Fibroblast of lung (primary cell): ENCODE measurements around the gene CCDC6. TPM values are rescaled to one million over a fixed set of nuclear protein-coding genes. Genes with fewer than 3 reads are reported as not detected.

Source experiments
- DNase-seq, 2 donors: peaks; one replicate each; pipeline versions ENCODE4 v3.0.0 to v3.0.0-alpha.2; 2010; ENCODE audit warnings: low read depth in 2 of 2
- H2AFZ ChIP-seq: 2 replicates; pipeline ENCODE4 v1.5.1; 2012; ENCODE audit warnings: low read length, control low read depth, inconsistent platforms
- H3K27ac ChIP-seq: 2 replicates; pipeline ENCODE4 v1.5.1; 2011; ENCODE audit warnings: low read length, control low read depth; ENCODE audit not compliant: insufficient read depth
- H3K27me3 ChIP-seq: 2 replicates; pipeline ENCODE4 v1.5.1; 2011; ENCODE audit warnings: mild to moderate bottlenecking, low read length; ENCODE audit not compliant: control insufficient read depth, insufficient read depth
- H3K36me3 ChIP-seq: 2 replicates; pipeline ENCODE4 v1.5.1; 2011; ENCODE audit warnings: low read length; ENCODE audit not compliant: control insufficient read depth, insufficient read depth
- H3K4me1 ChIP-seq: 2 replicates; pipeline ENCODE4 v1.5.1; 2011; ENCODE audit warnings: low read length; ENCODE audit not compliant: control insufficient read depth, insufficient read depth; ENCODE audit errors: extremely low read depth
- H3K4me2 ChIP-seq: 2 replicates; pipeline ENCODE4 v1.5.1; 2011; ENCODE audit warnings: low read length, control low read depth; ENCODE audit not compliant: insufficient read depth; ENCODE audit errors: extremely low read depth
- H3K4me3 ChIP-seq, 4 experiments: fragments of 200-600 bp in 1 of 4; sonication (generic) in 1 of 4; replicated peaks in 1 of 4; 2 replicates each; pipeline ENCODE4 v1.5.1; 2011 to 2016; ENCODE audit warnings: low read length in 4 of 4, low read depth in 3 of 4, mild to moderate bottlenecking in 3 of 4, control low read depth in 2 of 4, inconsistent platforms in 1 of 4, mixed read lengths in 1 of 4; ENCODE audit not compliant: insufficient read depth in 1 of 4; ENCODE audit errors: control extremely low read depth in 1 of 4
- H3K79me2 ChIP-seq: 2 replicates; pipeline ENCODE4 v1.5.1; 2012; ENCODE audit warnings: mild to moderate bottlenecking, low read length, inconsistent platforms; ENCODE audit not compliant: control insufficient read depth, insufficient read depth
- H3K9ac ChIP-seq: 2 replicates; pipeline ENCODE4 v1.5.1; 2011; ENCODE audit warnings: mild to moderate bottlenecking, low read length, control low read depth; ENCODE audit not compliant: insufficient read depth
- H3K9me3 ChIP-seq: 2 replicates; pipeline ENCODE4 v1.5.1; 2012; ENCODE audit warnings: low read depth, low read length; ENCODE audit not compliant: control insufficient read depth, insufficient read depth
- H4K20me1 ChIP-seq: 2 replicates; pipeline ENCODE4 v1.5.1; 2011; ENCODE audit warnings: low read length; ENCODE audit not compliant: control insufficient read depth, insufficient read depth; ENCODE audit errors: extremely low read depth
- CTCF ChIP-seq, 2 donors: IDR thresholded peaks in 1 of 2; conservative IDR thresholded peaks in 1 of 2; 1 replicate in 1 of 2; 2 replicates in 1 of 2; pipeline ENCODE4 v1.5.1; 2011 to 2012; ENCODE audit warnings: low read length in 2 of 2, control low read depth in 1 of 2, inconsistent platforms in 1 of 2, low read depth in 1 of 2, mild to moderate bottlenecking in 1 of 2
- EZH2 ChIP-seq: IDR thresholded peaks from 2 replicates; pipeline ENCODE4 v1.5.1; 2012; ENCODE audit warnings: low read length, control low read depth, mild to moderate bottlenecking; ENCODE audit errors: missing control alignments
- polyA plus RNA-seq, 2 donors: library from polyadenylated mRNA; depleted of rRNA in 1 of 2; stranded (reverse) in 1 of 2; unstranded in 1 of 2; fragments of >200 nt; gene quantifications; 2 replicates each; pipeline ENCODE4 v1.2.1, GENCODE V29; 2011 to 2012; ENCODE audit warnings: missing spikeins in 1 of 2
- total RNA-seq: library from RNA; depleted of rRNA; stranded (reverse); fragments of >200 nt; gene quantifications from 2 replicates; pipeline ENCODE4 v1.2.1, GENCODE V29; 2014

CCDC6 gene
- total and polyA plus RNA-seq, 2 donors (not counting 1 experiment from before 2014, with no cell fraction given), result 35.5 to 51.2 TPM

DNA sequence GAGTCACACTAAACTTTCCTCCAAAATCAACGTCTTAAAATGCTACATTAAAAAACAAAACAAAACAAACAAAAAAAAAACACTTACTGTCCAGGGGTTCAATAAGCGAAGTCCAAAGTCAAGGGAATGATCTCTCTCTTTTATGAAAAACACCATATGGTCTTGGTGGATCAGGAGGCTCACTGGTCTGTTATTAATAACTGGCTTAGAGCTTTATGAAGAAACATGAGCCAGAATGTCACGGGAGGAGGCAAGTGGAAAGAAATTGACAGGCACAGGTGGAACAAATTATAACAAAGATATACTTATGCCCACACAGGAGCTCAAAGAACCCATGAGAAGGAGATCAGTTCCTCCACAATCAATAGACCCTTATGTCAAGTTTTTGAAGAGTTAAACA, 153.1 kb downstream of the CCDC6 start, which contains the start of gene MRLN:
Gene MRLN (minus strand): TSS at position 189 of the 400 bp plus-strand sequence.
- no peak within 1 kb of the TSS for H3K4me2 ChIP-seq
- no peaks in the 10 kb centered on the region for H3K4me1 ChIP-seq

GRCh38 chr10:59752278-59752940, 153.9 kb downstream of the CCDC6 start:
- H3K36me3 ChIP-seq, result no peaks in the 10 kb centered on the region
- no peaks in the 10 kb centered on the region for H3K9me3 ChIP-seq
- H2AFZ ChIP-seq, result no peak overlapping the region
- H3K4me1 ChIP-seq, result no peaks in the 10 kb centered on the region
- no peaks in the 10 kb centered on the region for H3K79me2 ChIP-seq
- no peak for DNase-seq
- no peak overlapping the region for H3K9ac ChIP-seq
- H4K20me1 ChIP-seq, result no peaks in the 10 kb centered on the region
- no peak overlapping the region for H3K4me2 ChIP-seq
- no peak for TF ChIP-seq EZH2
- no peak for TF ChIP-seq CTCF (conservative IDR thresholded peaks at IDR 0.05 in 1 of 2, IDR thresholded peaks at IDR 0.05 in 1 of 2; ENCODE audit: low read depth in 1 of 2, low read length in 2 of 2)
- H3K27ac ChIP-seq, result no peak overlapping the region
- no peak overlapping the region for H3K4me3 ChIP-seq
- no peaks in the 10 kb centered on the region for H3K27me3 ChIP-seq

More for the DNA sequence above, 153.1 kb downstream of the CCDC6 start, which contains the start of gene MRLN:
- no peak for DNase-seq
- no peaks in the 10 kb centered on the region for H3K9me3 ChIP-seq
- H3K4me3 ChIP-seq, result no peak within 1 kb of the TSS
- H2AFZ ChIP-seq, result no peak within 1 kb of the TSS
- H3K27ac ChIP-seq, result no peak within 1 kb of the TSS
- H3K79me2 ChIP-seq, result no peaks in the 10 kb centered on the region
- no peak for TF ChIP-seq EZH2
- TF ChIP-seq CTCF (conservative IDR thresholded peaks at IDR 0.05 in 1 of 2, IDR thresholded peaks at IDR 0.05 in 1 of 2; ENCODE audit: low read depth in 1 of 2, low read length in 2 of 2), result no peak
- no peaks in the 10 kb centered on the region for H4K20me1 ChIP-seq
- H3K9ac ChIP-seq, result no peak within 1 kb of the TSS
- H3K36me3 ChIP-seq, result no peaks in the 10 kb centered on the region
- H3K27me3 ChIP-seq, result no peaks in the 10 kb centered on the region

- H3K4me1 ChIP-seq, result no peaks in the 10 kb centered on the region
- no peaks in the 10 kb centered on the region for H3K27me3 ChIP-seq
- no peaks in the 10 kb centered on the region for H4K20me1 ChIP-seq
- TF ChIP-seq EZH2 (no peak), CTCF (conservative IDR thresholded peaks at IDR 0.05 in 1 of 2, IDR thresholded peaks at IDR 0.05 in 1 of 2; ENCODE audit: low read depth in 1 of 2, low read length in 2 of 2) (no peak)
- H2AFZ ChIP-seq, result no peak overlapping the region
- H3K27ac ChIP-seq, result no peak overlapping the region
- H3K36me3 ChIP-seq, result no peaks in the 10 kb centered on the region
- no peak overlapping the region for H3K4me3 ChIP-seq
- H3K4me2 ChIP-seq, result no peak overlapping the region
- no peaks in the 10 kb centered on the region for H3K79me2 ChIP-seq
- no peaks in the 10 kb centered on the region for H3K9me3 ChIP-seq
- peak in 1 of 2 donors; percentile 46 for DNase-seq
- H3K9ac ChIP-seq, result no peak overlapping the region
Measured at GRCh38 chr10:59750155-59750945, 156.0 kb downstream of the CCDC6 start.
